PC-9 (cell line): ENCODE results near the gene DAPK2. TPM values are rescaled to one million over a fixed set of nuclear protein-coding genes. Genes with fewer than 3 reads are reported as not detected.

ENCODE experiments used
- BruUV-seq: library from RNA; stranded (reverse); fragments of 400-500 nt; replicated peaks from 2 replicates; lab custom pipeline; 2021; lab: Mats Ljungman, UMichigan
- CTCF ChIA-PET: fragments of 300-600 bp; sonication (Branson Sonifier 250); formaldehyde crosslinking; loops from one replicate; lab custom pipeline; 2022; ENCODE audit warnings: antibody characterized with exemption; lab: Charles Lee
- POLR2A ChIA-PET: fragments of 300-600 bp; sonication (Branson Sonifier 250); formaldehyde crosslinking; loops from one replicate; lab custom pipeline; 2022; ENCODE audit warnings: antibody characterized with exemption; ENCODE audit not compliant: unreplicated experiment; lab: Charles Lee
- DNase-seq, 2 experiments: peaks; one replicate each; pipeline versions ENCODE4 v3.0.0 to v3.0.0-alpha.2; 2015 to 2022; ENCODE audit warnings: mixed read lengths in 1 of 2
- H2AFZ ChIP-seq: fragments of 200-600 bp; sonication (generic); 2 replicates; pipeline ENCODE4 v1.8.1; 2017; ENCODE audit warnings: antibody characterized with exemption
- H3F3A ChIP-seq: fragments of 200-600 bp; sonication (generic); 2 replicates; pipeline ENCODE4 v1.8.1; 2017; ENCODE audit warnings: antibody characterized with exemption, mild to moderate bottlenecking, low read depth; ENCODE audit not compliant: insufficient read depth
- H3K27ac ChIP-seq: fragments of 200-600 bp; sonication (generic); 2 replicates; pipeline ENCODE4 v1.6.1; 2016; ENCODE audit warnings: mixed run types
- H3K27me3 ChIP-seq: fragments of 200-600 bp; sonication (generic); 2 replicates; pipeline ENCODE4 v1.6.1; 2016; ENCODE audit warnings: low read depth, mixed run types; ENCODE audit not compliant: insufficient read depth
- H3K36me3 ChIP-seq: fragments of 200-600 bp; sonication (generic); 2 replicates; pipeline ENCODE4 v1.6.1; 2016; ENCODE audit warnings: low read depth, mixed run types
- H3K4me1 ChIP-seq: fragments of 200-600 bp; sonication (generic); replicated peaks from 2 replicates; pipeline ENCODE4 v1.6.1; 2016; ENCODE audit warnings: mixed run types; ENCODE audit not compliant: insufficient read depth
- H3K4me2 ChIP-seq: fragments of 200-600 bp; sonication (generic); 2 replicates; pipeline ENCODE4 v1.6.1; 2017; ENCODE audit warnings: mixed run types
- H3K4me3 ChIP-seq: fragments of 200-600 bp; sonication (generic); 2 replicates; pipeline ENCODE4 v1.6.1; 2016; ENCODE audit warnings: mixed run types
- H3K79me2 ChIP-seq: fragments of 200-600 bp; sonication (generic); 2 replicates; pipeline ENCODE4 v1.6.1; 2017; ENCODE audit warnings: low read depth, mixed run types
- H3K9me2 ChIP-seq: fragments of 200-600 bp; sonication (generic); 2 replicates; pipeline ENCODE4 v1.8.1; 2017; ENCODE audit warnings: mild to moderate bottlenecking; ENCODE audit not compliant: insufficient read depth
- H3K9me3 ChIP-seq: fragments of 200-600 bp; sonication (generic); 2 replicates; pipeline ENCODE4 v1.8.1; 2016; ENCODE audit warnings: low read depth; ENCODE audit not compliant: insufficient read depth
- H4K20me1 ChIP-seq: fragments of 200-600 bp; sonication (generic); 2 replicates; pipeline ENCODE4 v1.8.1; 2017; ENCODE audit not compliant: insufficient read depth
- CTCF ChIP-seq: fragments of 200-600 bp; sonication (generic); conservative IDR thresholded peaks from 2 replicates; pipeline ENCODE4 v1.6.1; 2017; ENCODE audit warnings: mixed run types, antibody characterized with exemption, mild to moderate bottlenecking, moderate library complexity
- EZH2 ChIP-seq: fragments of 200-600 bp; sonication (generic); IDR thresholded peaks from 2 replicates; pipeline ENCODE4 v1.8.0; 2017; ENCODE audit warnings: antibody characterized with exemption, low read depth
- intact Hi-C: fragments of 100-400 bp; cut with micrococcal nuclease; formaldehyde crosslinking; loops from one replicate; pipeline ENCODE4 v1.10.0; 2022; ENCODE audit not compliant: unreplicated experiment
- total RNA-seq: library from RNA; stranded (reverse); gene quantifications from 2 replicates; pipeline ENCODE4 v1.2.3, GENCODE V29; 2021

DAPK2 gene
- total RNA-seq, 1 experiment from 2014 or later, result 11.0 TPM

GRCh38 chr15:64009798-64010261, 36.5 kb downstream of the DAPK2 start:
- no peak overlapping the region for H2AFZ ChIP-seq
- no TSS peak for BruUV-seq
- no peak overlapping the region for H3K4me3 ChIP-seq
- H3K27me3 ChIP-seq, result no peaks in the 10 kb centered on the region
- peaks cover 32% of the 10 kb centered on the region for H3F3A ChIP-seq
- H3K36me3 ChIP-seq, result no peaks in the 10 kb centered on the region
- H3K79me2 ChIP-seq, result no peaks in the 10 kb centered on the region
- H4K20me1 ChIP-seq, result no peaks in the 10 kb centered on the region
- H3K27ac ChIP-seq, result 0 out of 2 replicates have a peak overlapping the region, but pooled peaks have one; percentile 17
- intact Hi-C loops, result loop anchor here (5.0 kb wide), 2 partner anchors 37 to 63 kb away; partner anchors contain the start of gene DAPK2
- POLR2A ChIA-PET, result interaction anchor here (0.5 to 0.7 kb wide), 3 partner anchors 8 to 35 kb away, joined by 3 to 6 read pairs (median 3); no protein-coding TSS in a partner anchor
- no peaks in the 10 kb centered on the region for H3K9me2 ChIP-seq
- peak overlapping the region; percentile 31; the same call in 1 of the 2 replicates for H3K4me2 ChIP-seq
- CTCF ChIA-PET, result interaction anchor here (0.6 to 1.0 kb wide), 3 partner anchors 21 to 64 kb away, joined by 3 to 7 read pairs (median 3); no protein-coding TSS in a partner anchor
- DNase-seq, result peak; percentile 33 to 60
- TF ChIP-seq CTCF (no peak), EZH2 (no peak)
- no peaks in the 10 kb centered on the region for H3K9me3 ChIP-seq
- peaks cover 61% of the 10 kb centered on the region for H3K4me1 ChIP-seq

DNA sequence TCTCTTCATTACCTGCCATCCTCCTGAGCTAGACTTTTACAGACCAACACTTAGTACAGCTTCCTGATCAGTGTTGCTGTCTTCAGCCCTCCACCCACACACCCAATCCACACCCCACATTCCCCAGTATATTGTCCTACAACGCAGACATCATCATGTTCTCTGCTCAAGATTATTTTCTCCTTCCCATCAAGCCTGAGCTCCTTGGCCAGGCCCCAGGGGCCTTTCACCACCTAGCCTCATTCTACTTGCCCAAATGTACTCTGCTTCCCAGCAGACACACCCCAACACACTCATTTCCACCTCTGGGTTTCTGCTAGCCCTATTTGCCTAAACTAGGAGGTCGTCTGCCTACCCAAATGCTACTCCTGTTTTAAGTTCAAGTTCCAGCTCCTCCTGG, 37.0 kb downstream of the DAPK2 start:
- DNase-seq, result peak in 1 of 2 experiments; percentile 11
- ChIA-PET POLR2A (interaction anchor here (0.5 to 0.7 kb wide), 2 partner anchors 8 to 14 kb away, joined by 3 to 6 read pairs; no protein-coding TSS in a partner anchor), CTCF (interaction anchor here (0.6 to 1.0 kb wide), 3 partner anchors 22 to 64 kb away, joined by 3 to 7 read pairs (median 3); no protein-coding TSS in a partner anchor)
- Histone ChIP-seq H3K27me3 (no peaks in the 10 kb centered on the region), H3K27ac (0 out of 2 replicates have a peak overlapping the region, but pooled peaks have one; percentile 17), H3K79me2 (no peaks in the 10 kb centered on the region), H3K4me3 (no peak overlapping the region), H2AFZ (no peak overlapping the region), H4K20me1 (no peaks in the 10 kb centered on the region), H3K9me3 (no peaks in the 10 kb centered on the region), H3K36me3 (no peaks in the 10 kb centered on the region), H3K9me2 (no peaks in the 10 kb centered on the region), H3K4me2 (peak overlapping the region; percentile 31; the same call in 1 of the 2 replicates), H3K4me1 (peaks cover 61% of the 10 kb centered on the region), H3F3A (peaks cover 27% of the 10 kb centered on the region)
- no TSS peak for BruUV-seq
- TF ChIP-seq EZH2 (no peak), CTCF (no peak)
- intact Hi-C loops, result no loop called here

- POLR2A ChIA-PET, result no interaction called here
- CTCF ChIA-PET, result no interaction called here
Measured at GRCh38 chr15:64008177-64008576, 38.1 kb downstream of the DAPK2 start.

More at GRCh38 chr15:64008177-64008576, 38.1 kb downstream of the DAPK2 start:
- H3K27me3 ChIP-seq, result no peaks in the 10 kb centered on the region
- H3K79me2 ChIP-seq, result no peaks in the 10 kb centered on the region
- no peak overlapping the region for H3K27ac ChIP-seq
- peaks cover 16% of the 10 kb centered on the region; the same call in 1 of the 2 replicates for H3F3A ChIP-seq
- no peak overlapping the region for H3K4me3 ChIP-seq
- H4K20me1 ChIP-seq, result no peaks in the 10 kb centered on the region
- H3K4me1 ChIP-seq, result peaks cover 56% of the 10 kb centered on the region
- no peak overlapping the region for H3K4me2 ChIP-seq
- no peaks in the 10 kb centered on the region for H3K36me3 ChIP-seq
- no peaks in the 10 kb centered on the region for H3K9me2 ChIP-seq
- H2AFZ ChIP-seq, result no peak overlapping the region
- TF ChIP-seq EZH2 (no peak), CTCF (no peak)
- intact Hi-C loops, result no loop called here
- H3K9me3 ChIP-seq, result no peaks in the 10 kb centered on the region
- DNase-seq, result no peak
- BruUV-seq, result no TSS peak
